ENCODE measurements around the gene SCAI. TPM values are rescaled to one million over a fixed set of nuclear protein-coding genes. Genes with fewer than 3 reads are reported as not detected.

Gene SCAI
- total RNA-seq, 1 donor: 9.9 TPM

DNA sequence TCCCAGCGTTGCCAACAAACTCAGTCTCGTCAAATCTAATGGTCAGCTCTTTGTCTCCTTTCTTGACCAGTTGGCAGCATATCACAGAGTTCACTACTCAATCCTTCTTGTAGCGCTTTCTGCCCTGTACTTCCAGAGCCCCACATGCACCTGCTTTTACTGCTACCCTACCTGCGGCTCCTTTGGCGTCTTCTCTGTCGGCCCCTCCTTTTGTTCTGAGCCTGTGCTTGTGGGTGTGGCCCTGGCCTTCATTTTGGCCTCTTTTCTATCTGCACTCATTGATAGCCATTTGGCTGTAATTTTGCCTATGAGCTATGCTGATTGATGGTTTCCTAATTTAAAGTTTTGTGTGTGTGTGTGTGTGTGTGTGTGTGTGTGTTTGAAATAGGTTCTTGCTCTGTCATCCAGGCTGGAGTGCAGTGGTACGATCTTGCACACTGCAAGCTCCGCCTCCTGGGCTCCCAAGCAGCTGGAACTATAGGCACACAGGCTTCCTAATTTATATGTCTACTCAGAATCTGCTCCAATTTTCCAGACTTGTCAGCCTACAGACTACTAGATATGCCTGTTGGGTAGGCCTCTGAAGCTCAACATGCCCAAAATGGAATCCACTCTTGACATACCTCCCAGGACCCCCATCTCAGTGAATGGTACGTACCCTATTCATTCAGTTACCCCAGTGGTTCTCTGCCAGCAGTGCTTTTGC lies 249.1 kb downstream of the SCAI start:
- no peaks in the 10 kb centered on the region for H3K9me3 ChIP-seq (ENCODE audit: low read depth, low read length)
- no peak overlapping the region for H3K4me3 ChIP-seq (ENCODE audit: low read length)
- H3K27me3 ChIP-seq (ENCODE audit: insufficient read depth, low read length): no peaks in the 10 kb centered on the region
- H3K4me1 ChIP-seq (ENCODE audit: insufficient read depth, low read length): no peaks in the 10 kb centered on the region

Other genes starting within 250 kb of the SCAI start
- gene GOLGA1, start 202.4 kb downstream of the SCAI start, total RNA-seq: 8.5 TPM
- gene PPP6C, start 46.3 kb upstream of the SCAI start, total RNA-seq: 57.3 TPM
- 3.6 TPM for gene RABEPK, start 57.0 kb upstream of the SCAI start, total RNA-seq
- gene HSPA5, start 97.8 kb upstream of the SCAI start, total RNA-seq: 79.7 TPM
- gene GAPVD1, start 118.3 kb upstream of the SCAI start, total RNA-seq: 105 TPM